Natural killer cell (primary cell): ENCODE data around the gene PGAP3. TPM values are rescaled to one million over a fixed set of nuclear protein-coding genes. Genes with fewer than 3 reads are reported as not detected.

Source experiments
- ATAC-seq, 3 donors: fragments of 150-1000 bp in 2 of 3; fragments of 200-7000 bp in 1 of 3; cut with Tn5 transposase; 1 replicate in 1 of 3; 2 replicates in 2 of 3; pipeline ENCODE4 v1.10.0; 2021; ENCODE audit warnings: mild to moderate bottlenecking in 2 of 3, moderate library complexity in 2 of 3
- DNase-seq, 2 donors: peaks; one replicate each; pipeline versions ENCODE4 v3.0.0 to v3.0.0-alpha.2; 2013 to 2021; ENCODE audit warnings: mixed read lengths in 1 of 2
- H3K27ac ChIP-seq: one replicate; pipeline ENCODE4 v1.5.1; 2013; ENCODE audit warnings: mild to moderate bottlenecking, low read length
- H3K27me3 ChIP-seq: one replicate; pipeline ENCODE4 v1.6.1; 2013; ENCODE audit warnings: low read length; ENCODE audit not compliant: control insufficient read depth, insufficient read depth
- H3K36me3 ChIP-seq: one replicate; pipeline ENCODE4 v1.6.1; 2013; ENCODE audit warnings: low read length; ENCODE audit not compliant: control insufficient read depth, insufficient read depth
- H3K4me1 ChIP-seq: one replicate; pipeline ENCODE4 v1.6.1; 2013; ENCODE audit warnings: low read length; ENCODE audit not compliant: control insufficient read depth, insufficient read depth
- H3K4me3 ChIP-seq: one replicate; pipeline ENCODE4 v1.5.1; 2013; ENCODE audit warnings: low read length
- H3K9me3 ChIP-seq: one replicate; pipeline ENCODE4 v1.6.1; 2013; ENCODE audit warnings: low read length; ENCODE audit not compliant: control insufficient read depth, insufficient read depth
- H3K27ac Mint-ChIP-seq, 2 donors: one replicate each; pipeline ENCODE4 v1.8.0; 2022; ENCODE audit warnings: mild to moderate bottlenecking in 2 of 2, mixed read lengths in 2 of 2, moderate library complexity in 1 of 2
- H3K27me3 Mint-ChIP-seq, 2 donors: one replicate each; pipeline ENCODE4 v1.8.0; 2022; ENCODE audit warnings: low read depth in 2 of 2, mixed read lengths in 2 of 2
- H3K36me3 Mint-ChIP-seq: one replicate; pipeline ENCODE4 v1.8.0; 2022; ENCODE audit warnings: mixed read lengths
- H3K4me1 Mint-ChIP-seq, 2 donors: one replicate each; pipeline ENCODE4 v1.8.0; 2022; ENCODE audit warnings: mixed read lengths in 2 of 2
- H3K4me3 Mint-ChIP-seq: one replicate; pipeline ENCODE4 v1.8.0; 2022; ENCODE audit warnings: mild to moderate bottlenecking, moderate library complexity, mixed read lengths
- H3K9me3 Mint-ChIP-seq, 2 donors: one replicate each; pipeline ENCODE4 v1.8.0; 2022; ENCODE audit warnings: mixed read lengths in 2 of 2
- WGBS: methylation state at CpG from one replicate; pipeline ENCODE4 v1.1.7; 2013; ENCODE audit warnings: missing lambda C conversion rate; ENCODE audit not compliant: insufficient coverage; 5-methylcytosine and 5-hydroxymethylcytosine counted together
- intact Hi-C: fragments of 100-400 bp; cut with micrococcal nuclease; formaldehyde crosslinking; loops from one replicate; pipeline ENCODE4 v1.14.2; 2022
- total RNA-seq, 4 donors: library from RNA; stranded (reverse); fragments of 120-200 nt in 1 of 4; gene quantifications; one replicate each; pipeline versions ENCODE4 v1.2.3 to v1.2.4, GENCODE V29; 2013 to 2022
- TF ChIP-seq, protein P1 (sequence below): fragments of 200-600 bp; IDR thresholded peaks from one replicate; pipeline ENCODE4 v1.8.0; 2022; ENCODE audit warnings: antibody characterized with exemption

The PGAP3 gene
- total RNA-seq, 3 donors from 2014 or later (not counting 1 experiment from before 2014, with no cell fraction given) = 45.8 to 57.8 (median 52.4) TPM

DNA sequence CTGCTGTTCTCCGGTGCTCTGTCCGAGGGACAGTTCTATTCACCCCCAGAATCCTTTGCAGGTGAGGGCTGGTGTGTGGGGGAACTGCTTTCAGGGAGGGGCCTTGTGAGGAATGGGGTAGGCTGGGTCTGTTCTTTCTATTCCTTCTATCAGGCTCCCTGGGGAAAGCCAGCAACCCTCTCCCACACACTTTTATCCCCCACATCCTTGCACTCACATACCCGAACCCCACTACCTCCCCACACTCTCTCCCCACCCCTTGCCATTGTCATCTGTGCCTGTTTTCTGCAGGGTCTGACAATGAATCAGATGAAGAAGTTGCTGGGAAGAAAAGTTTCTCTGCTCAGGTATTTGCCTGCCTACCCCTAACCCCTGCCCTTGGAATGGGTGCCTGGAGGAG is 29.1 kb downstream of the PGAP3 start:
- H3K9me3 Mint-ChIP-seq = no peaks in the 10 kb centered on the region
- no peak overlapping the region for H3K27ac ChIP-seq
- intact Hi-C loops = no loop called here
- no peak overlapping the region for H3K4me3 Mint-ChIP-seq
- no peak overlapping the region for H3K4me3 ChIP-seq
- H3K9me3 ChIP-seq = no peaks in the 10 kb centered on the region
- H3K36me3 Mint-ChIP-seq = no peaks in the 10 kb centered on the region
- TF ChIP-seq, protein P1, sequence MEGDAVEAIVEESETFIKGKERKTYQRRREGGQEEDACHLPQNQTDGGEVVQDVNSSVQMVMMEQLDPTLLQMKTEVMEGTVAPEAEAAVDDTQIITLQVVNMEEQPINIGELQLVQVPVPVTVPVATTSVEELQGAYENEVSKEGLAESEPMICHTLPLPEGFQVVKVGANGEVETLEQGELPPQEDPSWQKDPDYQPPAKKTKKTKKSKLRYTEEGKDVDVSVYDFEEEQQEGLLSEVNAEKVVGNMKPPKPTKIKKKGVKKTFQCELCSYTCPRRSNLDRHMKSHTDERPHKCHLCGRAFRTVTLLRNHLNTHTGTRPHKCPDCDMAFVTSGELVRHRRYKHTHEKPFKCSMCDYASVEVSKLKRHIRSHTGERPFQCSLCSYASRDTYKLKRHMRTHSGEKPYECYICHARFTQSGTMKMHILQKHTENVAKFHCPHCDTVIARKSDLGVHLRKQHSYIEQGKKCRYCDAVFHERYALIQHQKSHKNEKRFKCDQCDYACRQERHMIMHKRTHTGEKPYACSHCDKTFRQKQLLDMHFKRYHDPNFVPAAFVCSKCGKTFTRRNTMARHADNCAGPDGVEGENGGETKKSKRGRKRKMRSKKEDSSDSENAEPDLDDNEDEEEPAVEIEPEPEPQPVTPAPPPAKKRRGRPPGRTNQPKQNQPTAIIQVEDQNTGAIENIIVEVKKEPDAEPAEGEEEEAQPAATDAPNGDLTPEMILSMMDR = no peak
- peaks cover 20% of the 10 kb centered on the region for H3K4me1 ChIP-seq
- 81% methylated on average over 3 of the region's 3 CpGs for WGBS
- H3K27me3 Mint-ChIP-seq = no peaks in the 10 kb centered on the region
- no peak for ATAC-seq
- H3K27ac Mint-ChIP-seq = no peak overlapping the region
- no peak for DNase-seq
- H3K4me1 Mint-ChIP-seq = peaks cover 2 to 15% of the 10 kb centered on the region in 2 donors
- H3K36me3 ChIP-seq = peaks cover 64% of the 10 kb centered on the region
- H3K27me3 ChIP-seq = no peaks in the 10 kb centered on the region

DNA sequence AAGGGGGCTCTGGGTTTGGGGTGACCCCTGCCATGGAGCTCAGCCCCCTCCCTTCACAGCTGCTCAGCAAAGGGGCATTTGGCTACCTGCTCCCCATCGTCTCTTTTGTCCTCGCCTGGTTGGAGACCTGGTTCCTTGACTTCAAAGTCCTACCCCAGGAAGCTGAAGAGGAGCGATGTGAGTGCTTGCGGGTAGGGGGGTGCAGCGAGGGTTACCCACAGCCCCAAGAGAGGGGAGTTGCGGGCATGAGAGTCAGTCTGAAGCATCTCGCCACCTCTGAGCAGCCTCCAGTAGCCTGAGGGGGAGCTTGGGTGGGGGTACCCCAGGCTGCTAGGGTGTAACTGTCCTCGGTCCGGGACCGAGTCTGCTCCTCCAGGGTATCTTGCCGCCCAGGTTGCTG is 29.5 kb downstream of the PGAP3 start:
- Histone ChIP-seq H3K9me3 (no peaks in the 10 kb centered on the region), H3K4me3 (no peak overlapping the region), H3K4me1 (peaks cover 20% of the 10 kb centered on the region), H3K27ac (no peak overlapping the region), H3K36me3 (peaks cover 64% of the 10 kb centered on the region), H3K27me3 (no peaks in the 10 kb centered on the region)
- H3K4me1 Mint-ChIP-seq = peaks cover 5 to 19% of the 10 kb centered on the region in 2 donors
- DNase-seq (no peak), ATAC-seq (no peak)
- 75% methylated on average over 11 of the region's 11 CpGs for WGBS
- no peaks in the 10 kb centered on the region for H3K36me3 Mint-ChIP-seq
- intact Hi-C loops = no loop called here
- no peaks in the 10 kb centered on the region for H3K27me3 Mint-ChIP-seq
- H3K27ac Mint-ChIP-seq = no peak overlapping the region
- no peak overlapping the region for H3K4me3 Mint-ChIP-seq
- TF ChIP-seq, protein P1 = no peak
- H3K9me3 Mint-ChIP-seq = no peaks in the 10 kb centered on the region

- intact Hi-C loops = no loop called here
- ATAC-seq (no peak), DNase-seq (no peak)
- no peaks in the 10 kb centered on the region for H3K9me3 ChIP-seq
- H3K4me3 ChIP-seq = no peak overlapping the region
- Mint-ChIP-seq H3K9me3 (no peaks in the 10 kb centered on the region), H3K27ac (no peak overlapping the region), H3K4me3 (no peak overlapping the region), H3K27me3 (no peaks in the 10 kb centered on the region), H3K4me1 (peaks cover 27 to 50% of the 10 kb centered on the region in 2 donors), H3K36me3 (no peaks in the 10 kb centered on the region)
- 97% methylated on average over 2 of the region's 2 CpGs for WGBS
- H3K27ac ChIP-seq = no peak overlapping the region
- TF ChIP-seq, protein P1 = no peak
- H3K27me3 ChIP-seq = no peaks in the 10 kb centered on the region
- peaks cover 37% of the 10 kb centered on the region for H3K36me3 ChIP-seq
- peaks cover 17% of the 10 kb centered on the region for H3K4me1 ChIP-seq
These were observed 32.8 kb downstream of the PGAP3 start for GRCh38 chr17:39655105-39655504.

- H3K36me3 Mint-ChIP-seq = no peaks in the 10 kb centered on the region
- Histone ChIP-seq H3K27me3 (no peaks in the 10 kb centered on the region), H3K4me1 (peaks cover 6% of the 10 kb centered on the region), H3K36me3 (peaks cover 26% of the 10 kb centered on the region), H3K9me3 (no peaks in the 10 kb centered on the region), H3K4me3 (no peak overlapping the region), H3K27ac (no peak overlapping the region)
- H3K27me3 Mint-ChIP-seq = no peaks in the 10 kb centered on the region
- ATAC-seq (peak; percentile 81 to 98 (median 95)), DNase-seq (peak; percentile 77 to 87)
- no peak overlapping the region for H3K4me3 Mint-ChIP-seq
- TF ChIP-seq, protein P1 = peak; percentile 93
- peaks cover 37 to 58% of the 10 kb centered on the region in 2 donors for H3K4me1 Mint-ChIP-seq
- 74% methylated on average over 14 of the region's 14 CpGs for WGBS
- H3K9me3 Mint-ChIP-seq = no peaks in the 10 kb centered on the region
- intact Hi-C loops = no loop called here
- peak overlapping the region in 1 of 2 donors; percentile 59 for H3K27ac Mint-ChIP-seq
These were observed 34.1 kb downstream of the PGAP3 start for GRCh38 chr17:39653662-39654331.
